ENCODE results near the gene PTPRN2.

PTPRN2 gene

DNA sequence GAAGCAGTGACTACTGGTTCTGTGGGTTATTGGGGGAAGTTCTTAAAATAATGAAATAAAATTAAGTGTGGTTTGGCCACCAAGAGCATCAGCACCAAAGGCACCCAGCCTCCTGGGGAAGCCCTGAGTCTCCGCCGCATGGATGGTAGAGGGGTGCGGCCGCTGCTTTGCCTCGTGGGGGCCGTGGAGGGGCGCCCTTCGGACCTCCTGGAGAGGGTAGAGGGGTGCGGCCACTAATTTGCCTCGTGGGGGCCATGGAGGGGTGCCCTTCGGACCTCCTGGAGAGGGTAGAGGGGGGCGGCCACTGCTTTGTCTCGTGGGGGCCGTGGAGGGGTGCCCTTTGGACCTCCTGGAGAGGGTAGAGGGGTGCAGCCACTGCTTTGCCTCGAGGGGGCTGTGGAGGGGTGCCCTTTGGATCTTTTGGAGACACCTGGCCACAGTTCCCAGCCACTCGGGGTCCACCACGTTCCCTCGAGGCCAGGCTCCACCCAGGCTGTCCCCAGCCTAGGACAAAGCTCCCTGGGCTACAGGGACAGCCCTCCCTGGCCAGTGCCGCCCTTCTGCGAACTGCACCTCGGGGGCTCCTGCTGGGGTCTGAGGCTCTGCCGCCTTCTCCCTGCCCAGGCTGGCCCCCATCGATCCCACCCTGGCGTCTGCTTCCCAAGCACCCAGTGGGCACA lies 535.1 kb downstream of the PTPRN2 start:
- no peak overlapping the region for H3K4me3 ChIP-seq (ENCODE audit: low read depth, low read length)
- in situ Hi-C loops (cut with HindIII; ENCODE audit: low sequenced_read_pairs) = no loop called here
- TF ChIP-seq, protein P1, sequence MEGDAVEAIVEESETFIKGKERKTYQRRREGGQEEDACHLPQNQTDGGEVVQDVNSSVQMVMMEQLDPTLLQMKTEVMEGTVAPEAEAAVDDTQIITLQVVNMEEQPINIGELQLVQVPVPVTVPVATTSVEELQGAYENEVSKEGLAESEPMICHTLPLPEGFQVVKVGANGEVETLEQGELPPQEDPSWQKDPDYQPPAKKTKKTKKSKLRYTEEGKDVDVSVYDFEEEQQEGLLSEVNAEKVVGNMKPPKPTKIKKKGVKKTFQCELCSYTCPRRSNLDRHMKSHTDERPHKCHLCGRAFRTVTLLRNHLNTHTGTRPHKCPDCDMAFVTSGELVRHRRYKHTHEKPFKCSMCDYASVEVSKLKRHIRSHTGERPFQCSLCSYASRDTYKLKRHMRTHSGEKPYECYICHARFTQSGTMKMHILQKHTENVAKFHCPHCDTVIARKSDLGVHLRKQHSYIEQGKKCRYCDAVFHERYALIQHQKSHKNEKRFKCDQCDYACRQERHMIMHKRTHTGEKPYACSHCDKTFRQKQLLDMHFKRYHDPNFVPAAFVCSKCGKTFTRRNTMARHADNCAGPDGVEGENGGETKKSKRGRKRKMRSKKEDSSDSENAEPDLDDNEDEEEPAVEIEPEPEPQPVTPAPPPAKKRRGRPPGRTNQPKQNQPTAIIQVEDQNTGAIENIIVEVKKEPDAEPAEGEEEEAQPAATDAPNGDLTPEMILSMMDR (IDR thresholded peaks at IDR 0.05; ENCODE audit: low read depth, low read length, missing control alignments) = no peak
- DNase-seq (ENCODE audit: low read depth) = no peak

- TF ChIP-seq, protein P1 (IDR thresholded peaks at IDR 0.05; ENCODE audit: low read depth, low read length, missing control alignments) = no peak
- in situ Hi-C loops (cut with HindIII; ENCODE audit: low sequenced_read_pairs) = no loop called here
- DNase-seq (ENCODE audit: low read depth) = no peak
- H3K4me3 ChIP-seq (ENCODE audit: low read depth, low read length) = no peak overlapping the region
Observed at GRCh38 chr7:158051776-158052175, 535.8 kb downstream of the PTPRN2 start.

- DNase-seq (ENCODE audit: low read depth) = no peak
- no peak overlapping the region for H3K4me3 ChIP-seq (ENCODE audit: low read depth, low read length)
- TF ChIP-seq, protein P1 (IDR thresholded peaks at IDR 0.05; ENCODE audit: low read depth, low read length, missing control alignments) = no peak
- in situ Hi-C loops (cut with HindIII; ENCODE audit: low sequenced_read_pairs) = no loop called here
Observed at GRCh38 chr7:158050978-158051651, 536.5 kb downstream of the PTPRN2 start.

DNA sequence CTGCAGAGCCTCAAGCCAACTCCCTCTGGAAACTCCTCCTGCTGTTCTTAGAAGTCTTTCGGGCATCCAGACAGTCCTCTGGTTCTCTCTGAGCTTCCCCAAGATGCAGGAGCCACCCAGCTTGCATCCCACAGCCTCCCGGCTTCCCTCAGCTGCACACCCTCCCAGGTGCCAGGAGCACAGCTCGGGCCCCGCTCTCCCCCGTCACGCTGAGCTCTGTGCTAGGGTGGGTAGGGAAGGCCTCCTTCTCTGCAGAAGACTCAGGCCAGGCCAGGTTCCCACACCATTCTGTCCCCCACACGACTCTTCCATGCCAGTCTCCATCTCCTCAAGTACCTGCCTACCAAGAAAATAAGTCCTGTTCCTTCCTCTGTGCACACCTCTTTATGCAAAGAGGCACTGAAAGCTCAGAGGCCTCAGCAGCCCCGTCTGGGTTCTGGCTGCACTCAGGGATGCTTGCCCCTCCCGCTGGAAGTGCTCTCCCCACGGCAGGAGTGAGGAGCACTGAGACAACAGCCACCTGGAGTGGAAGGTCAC lies 537.1 kb downstream of the PTPRN2 start:
- in situ Hi-C loops (cut with HindIII; ENCODE audit: low sequenced_read_pairs) = no loop called here
- H3K4me3 ChIP-seq (ENCODE audit: low read depth, low read length) = no peak overlapping the region

GRCh38 chr7:158049271-158049670 lies 538.4 kb downstream of the PTPRN2 start:
- H3K4me3 ChIP-seq (ENCODE audit: low read depth, low read length) = no peak overlapping the region
- in situ Hi-C loops (cut with HindIII; ENCODE audit: low sequenced_read_pairs) = no loop called here
- TF ChIP-seq, protein P1 (IDR thresholded peaks at IDR 0.05; ENCODE audit: low read depth, low read length, missing control alignments) = no peak
- DNase-seq (ENCODE audit: low read depth) = no peak

More for the DNA sequence above, 537.1 kb downstream of the PTPRN2 start:
- DNase-seq (ENCODE audit: low read depth) = no peak
- TF ChIP-seq, protein P1 (IDR thresholded peaks at IDR 0.05; ENCODE audit: low read depth, low read length, missing control alignments) = no peak

- DNase-seq (ENCODE audit: low read depth) = no peak
- H3K4me3 ChIP-seq (ENCODE audit: low read depth, low read length) = no peak overlapping the region
- in situ Hi-C loops (cut with HindIII; ENCODE audit: low sequenced_read_pairs) = no loop called here
- TF ChIP-seq, protein P1 (IDR thresholded peaks at IDR 0.05; ENCODE audit: low read depth, low read length, missing control alignments) = no peak
Observed at GRCh38 chr7:158048569-158048968, 539.1 kb downstream of the PTPRN2 start.

All from astrocyte of the cerebellum (primary cell).